KBM-7 (cell line): ENCODE data around the gene ACO2.
A peak's percentile ranks its signal among the peaks of the same experiment; 100 is the strongest.

Experiments
- DNase-seq: peaks from one replicate; pipeline ENCODE4 v3.0.0-alpha.2; 2015
- in situ Hi-C: fragments of 300-500 bp; cut with MboI; formaldehyde crosslinking; loops from 2 replicates; pipeline ENCODE4 v1.14.3; 2020; ENCODE audit warnings: low sequenced_read_pairs, low pct_unique_long_range_greater_than_20kb, mixed read lengths

The ACO2 gene

GRCh38 chr22:41517172-41518047 is 48.5 kb downstream of the ACO2 start:
- in situ Hi-C loops, result loop anchor here (10.0 kb wide), 1 partner anchor 113 kb away; no protein-coding TSS in a partner anchor
- peak; percentile 57 for DNase-seq

GRCh38 chr22:41518048-41518347 is 49.1 kb downstream of the ACO2 start:
- in situ Hi-C loops, result loop anchor here (10.0 kb wide), 1 partner anchor 113 kb away; no protein-coding TSS in a partner anchor

GRCh38 chr22:41521126-41521525 is 52.2 kb downstream of the ACO2 start:
- DNase-seq, result no peak
- in situ Hi-C loops, result no loop called here

More at GRCh38 chr22:41518048-41518347, 49.1 kb downstream of the ACO2 start:
- no peak for DNase-seq

DNA sequence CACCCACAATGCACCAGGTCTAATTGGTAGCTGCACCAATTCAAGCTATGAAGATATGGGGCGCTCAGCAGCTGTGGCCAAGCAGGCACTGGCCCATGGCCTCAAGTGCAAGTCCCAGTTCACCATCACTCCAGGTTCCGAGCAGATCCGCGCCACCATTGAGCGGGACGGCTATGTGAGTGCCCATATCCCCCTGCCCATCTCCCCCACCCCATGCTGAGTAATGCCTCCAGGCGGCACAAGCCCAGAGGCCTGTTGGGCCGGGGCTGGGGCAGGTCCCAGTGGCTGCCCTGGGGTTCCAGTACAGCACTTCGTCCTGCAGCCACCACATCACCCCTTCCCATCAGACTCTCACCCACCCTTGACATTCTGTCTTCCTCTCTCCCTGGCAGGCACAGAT is 53.9 kb downstream of the ACO2 start:
- in situ Hi-C loops, result no loop called here
- DNase-seq, result no peak

GRCh38 chr22:41523464-41524221 is 54.7 kb downstream of the ACO2 start:
- no peak for DNase-seq
- in situ Hi-C loops, result no loop called here

- no peak for DNase-seq
- in situ Hi-C loops, result no loop called here
These were observed 55.3 kb downstream of the ACO2 start for GRCh38 chr22:41524251-41524661.

GRCh38 chr22:41524809-41525449 is 56.0 kb downstream of the ACO2 start:
- no peak for DNase-seq
- in situ Hi-C loops, result no loop called here

DNA sequence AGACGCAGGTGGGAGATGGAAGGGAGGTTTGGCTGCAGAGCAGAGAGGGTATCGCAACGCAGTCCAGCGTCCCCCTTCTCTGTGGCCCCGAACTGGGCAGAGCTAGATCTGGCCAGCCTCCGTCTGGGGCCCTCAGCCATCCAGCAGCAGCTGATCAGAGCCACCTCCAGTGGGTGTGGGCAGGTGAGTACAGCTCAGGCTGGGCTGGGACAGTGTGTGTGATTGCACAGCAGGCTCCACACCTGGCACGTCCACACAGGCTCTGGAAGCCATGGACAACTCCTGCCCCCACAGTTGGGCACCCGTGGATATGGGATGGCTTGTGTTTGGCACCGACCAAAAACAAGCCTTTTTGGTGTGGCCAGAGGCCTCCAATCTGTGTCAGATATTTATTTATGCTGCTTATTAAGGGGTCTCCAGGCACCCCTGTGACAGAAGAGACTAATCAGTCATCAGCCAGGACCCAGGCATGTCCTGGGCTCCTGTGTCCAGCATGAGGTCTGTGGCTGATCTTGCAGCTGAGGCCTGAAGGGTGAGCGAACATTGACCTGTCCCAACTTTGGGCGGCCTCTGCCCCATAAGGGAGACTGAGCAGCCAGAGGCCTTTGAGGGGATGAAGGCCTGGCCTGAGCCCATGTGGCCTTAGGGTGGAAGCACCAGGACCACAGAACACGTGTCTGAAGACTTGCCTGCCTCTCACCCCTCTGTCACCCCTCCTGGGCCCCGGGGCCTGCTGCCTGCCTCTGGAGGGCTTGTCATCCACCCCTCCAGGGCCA is 56.7 kb downstream of the ACO2 start:
- DNase-seq, result no peak
- in situ Hi-C loops, result no loop called here

GRCh38 chr22:41526226-41526829 is 57.4 kb downstream of the ACO2 start:
- no peak for DNase-seq
- in situ Hi-C loops, result no loop called here

GRCh38 chr22:41526830-41527799 is 58.2 kb downstream of the ACO2 start:
- DNase-seq, result peak; percentile 46
- in situ Hi-C loops, result no loop called here

GRCh38 chr22:41528132-41528766 is 59.3 kb downstream of the ACO2 start:
- in situ Hi-C loops, result no loop called here
- DNase-seq, result no peak

- no peak for DNase-seq
- in situ Hi-C loops, result no loop called here
These were observed 60.1 kb downstream of the ACO2 start for GRCh38 chr22:41528938-41529561.

DNA sequence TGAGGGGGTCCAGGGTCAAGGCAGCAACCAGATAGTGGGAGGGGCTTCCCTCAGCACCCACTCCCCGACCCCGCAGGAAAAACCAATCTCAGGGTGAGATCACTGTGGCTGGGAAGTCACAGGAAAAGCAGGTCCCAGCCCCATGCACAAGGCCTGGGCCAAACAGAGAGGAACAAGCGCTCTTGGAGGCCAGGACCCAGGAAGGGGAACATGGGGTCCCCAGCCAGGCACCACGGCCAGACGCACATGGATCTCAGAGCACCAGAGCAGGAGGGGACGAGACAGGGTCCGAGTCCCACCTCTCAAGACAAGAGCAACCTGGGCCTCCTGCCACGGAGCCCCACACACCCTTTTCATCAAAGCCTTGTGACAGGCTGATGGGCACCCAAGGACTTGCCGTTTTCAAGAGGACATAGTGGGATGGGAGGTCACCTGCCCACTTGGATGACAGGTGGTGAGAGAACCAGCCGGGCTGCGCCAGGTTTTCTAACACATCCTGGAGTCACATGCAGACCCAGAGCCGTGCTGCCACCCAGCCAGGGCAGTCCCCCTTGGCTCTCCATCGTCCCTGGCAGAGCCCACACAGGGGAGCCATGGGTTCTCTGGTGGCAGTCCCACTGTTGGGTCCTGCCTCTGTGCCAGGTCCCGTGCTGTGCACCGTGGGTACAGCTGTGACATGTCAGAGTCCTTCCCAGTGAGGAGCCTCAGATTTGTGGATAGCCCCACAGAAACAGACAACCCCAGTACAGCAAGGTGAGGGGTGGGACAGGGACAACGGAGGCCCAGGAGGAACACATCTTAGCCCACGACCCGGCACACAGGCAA is 62.2 kb downstream of the ACO2 start:
- in situ Hi-C loops, result loop anchor here (10.0 kb wide), 1 partner anchor 64 kb away; no protein-coding TSS in a partner anchor

DNA sequence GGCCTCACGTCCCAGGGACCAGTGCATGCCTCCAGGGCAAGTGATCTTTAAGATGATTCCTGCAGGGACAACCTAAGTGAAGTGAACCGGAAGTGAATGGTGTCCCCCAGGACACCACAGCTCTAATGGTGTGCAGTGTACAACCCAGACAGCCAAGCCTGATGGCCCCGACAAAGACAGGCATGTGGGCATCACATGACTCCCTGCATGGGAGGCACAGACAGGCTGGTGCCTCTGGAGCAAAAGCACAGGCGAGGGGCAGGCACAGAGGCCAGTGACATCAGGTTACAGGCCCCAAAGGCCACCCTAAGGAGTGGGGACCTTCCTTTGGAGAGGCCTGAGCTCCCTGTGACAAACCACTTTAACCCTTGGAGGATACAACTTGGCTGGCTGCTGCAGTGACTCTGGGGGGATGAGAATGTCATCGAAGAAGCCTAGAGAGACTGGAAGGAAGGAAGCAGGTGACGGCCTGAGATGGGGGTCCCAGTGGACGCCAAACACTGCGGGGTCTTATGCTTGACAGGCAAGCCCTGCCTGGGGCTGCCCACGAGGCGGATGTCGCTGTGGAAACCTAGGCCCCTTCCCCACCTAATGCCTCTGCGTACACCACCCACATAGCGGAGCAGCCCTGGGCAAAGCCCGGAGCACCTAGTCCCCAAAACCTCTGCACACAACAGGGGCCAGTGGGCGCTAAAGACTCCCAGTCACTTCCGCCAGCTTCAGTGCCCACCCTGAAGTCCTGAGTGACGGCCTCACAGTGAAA is 63.0 kb downstream of the ACO2 start:
- no peak for DNase-seq
- in situ Hi-C loops, result loop anchor here (10.0 kb wide), 1 partner anchor 63 kb away; no protein-coding TSS in a partner anchor

More for the DNA sequence above, 62.2 kb downstream of the ACO2 start:
- no peak for DNase-seq
